ENCODE data around the gene QRFPR. TPM values are rescaled to one million over a fixed set of nuclear protein-coding genes. Genes with fewer than 3 reads are reported as not detected.

The QRFPR gene
- total RNA-seq: 1.6 TPM

DNA sequence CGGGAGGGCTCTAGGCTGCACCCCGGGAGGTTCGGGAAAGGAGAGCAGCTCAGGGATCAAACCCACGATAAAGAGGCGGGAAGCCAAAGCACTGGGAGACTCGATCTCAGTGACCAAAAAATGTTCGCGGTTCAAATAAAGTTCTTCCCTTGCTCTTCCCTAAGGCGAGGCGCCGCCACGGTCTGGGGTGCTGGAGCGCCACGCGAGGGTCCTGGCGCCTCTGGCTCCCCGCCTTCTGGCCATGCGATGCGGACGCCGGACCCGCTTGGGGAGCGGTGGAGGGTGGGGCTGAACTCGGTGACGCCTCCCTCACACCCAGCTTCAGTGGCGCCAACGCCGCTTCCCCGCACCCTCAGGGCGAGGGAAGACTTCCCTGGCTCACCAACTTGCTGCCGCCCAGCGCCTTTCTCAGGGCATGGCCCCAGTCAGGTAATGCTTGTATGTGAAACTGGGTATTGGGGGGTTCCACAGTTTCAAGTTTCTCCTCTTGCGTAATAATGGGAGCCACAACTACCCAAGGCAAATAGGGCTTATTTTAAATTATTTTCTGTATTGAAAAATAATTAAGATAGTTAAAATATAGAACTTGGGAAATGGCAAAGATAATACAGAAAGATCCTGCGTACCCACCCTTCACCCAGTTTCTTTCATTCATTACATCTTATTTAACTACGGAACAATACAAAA is at the start of gene QRFPR:
TSS of gene QRFPR (minus strand) at position 243 of the 687 bp plus-strand sequence. CDS start 371 bp downstream, outside the sequence.

Small RNAs within 50 kb of the gene (small RNA-seq; reads per million reads assigned to genes)
- not detected for gene RF00019 (ENCODE audit: low replicate concordance)

Other genes starting within 250 kb of the QRFPR start
- not detected for gene TNIP3, start 216.7 kb downstream of the QRFPR start, total RNA-seq

Measured in parietal lobe (tissue), 2 donors.